ENCODE results near the gene CELA2A. TPM values are rescaled to one million over a fixed set of nuclear protein-coding genes. Genes with fewer than 3 reads are reported as not detected.
"Not testable (repeated sequence)": the region's sequence is repeated elsewhere in the genome, so short reads cannot be mapped to it uniquely, and the experiment has no call there.

Gene CELA2A
- polyA plus RNA-seq, 1 donor (not counting 4 experiments of a cell fraction or from before 2014, with no cell fraction given): not detected

DNA sequence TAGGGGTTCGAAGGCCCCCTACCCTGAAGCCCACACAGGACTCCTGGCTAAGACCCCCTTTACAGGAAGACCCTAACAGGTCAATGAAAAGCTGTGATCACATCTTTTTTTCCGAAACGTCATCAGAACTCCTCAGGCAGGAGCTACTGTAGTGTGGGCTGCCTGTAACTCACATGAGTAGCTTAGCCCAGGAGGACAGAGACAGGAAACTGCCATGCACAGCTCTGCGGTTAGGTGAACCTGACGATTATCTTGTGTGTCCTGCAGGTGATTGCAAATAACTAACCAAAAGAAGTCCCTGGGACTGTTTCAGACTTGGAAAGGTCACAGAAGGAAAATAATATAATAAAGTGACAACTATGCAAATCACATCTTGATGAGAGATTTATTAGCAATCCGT, 15.2 kb downstream of the CELA2A start:
- dilution Hi-C loops (cut with MboI; ENCODE audit: extremely low pct_ligation_motif_present, low sequenced_read_pairs); H3K9me3 ChIP-seq (ENCODE audit: control insufficient read depth, low read depth, low read length): not testable (repeated sequence)

DNA sequence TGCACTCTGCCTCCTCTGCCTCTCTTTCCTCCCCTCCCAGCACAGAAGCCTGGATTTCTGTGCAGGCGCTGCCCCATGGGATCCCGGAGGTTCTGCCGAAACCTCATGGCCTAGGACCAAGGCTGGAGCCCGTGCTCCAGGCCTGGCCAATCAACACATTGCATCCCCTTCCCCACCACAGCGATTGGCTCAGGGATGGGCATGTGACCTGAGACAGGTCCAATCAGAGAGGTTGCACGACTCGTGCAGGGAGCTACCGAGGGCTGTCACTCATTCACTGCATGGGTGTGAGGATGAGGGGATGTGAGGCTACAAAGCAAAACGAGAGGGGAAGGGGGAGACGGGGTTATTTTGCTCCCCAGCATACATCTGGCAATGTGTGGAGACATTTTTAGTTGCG, 16.1 kb downstream of the CELA2A start:
- no peak for TF ChIP-seq EZH2 (IDR thresholded peaks at IDR 0.05; ENCODE audit: low read length)
- TF ChIP-seq, protein P1, sequence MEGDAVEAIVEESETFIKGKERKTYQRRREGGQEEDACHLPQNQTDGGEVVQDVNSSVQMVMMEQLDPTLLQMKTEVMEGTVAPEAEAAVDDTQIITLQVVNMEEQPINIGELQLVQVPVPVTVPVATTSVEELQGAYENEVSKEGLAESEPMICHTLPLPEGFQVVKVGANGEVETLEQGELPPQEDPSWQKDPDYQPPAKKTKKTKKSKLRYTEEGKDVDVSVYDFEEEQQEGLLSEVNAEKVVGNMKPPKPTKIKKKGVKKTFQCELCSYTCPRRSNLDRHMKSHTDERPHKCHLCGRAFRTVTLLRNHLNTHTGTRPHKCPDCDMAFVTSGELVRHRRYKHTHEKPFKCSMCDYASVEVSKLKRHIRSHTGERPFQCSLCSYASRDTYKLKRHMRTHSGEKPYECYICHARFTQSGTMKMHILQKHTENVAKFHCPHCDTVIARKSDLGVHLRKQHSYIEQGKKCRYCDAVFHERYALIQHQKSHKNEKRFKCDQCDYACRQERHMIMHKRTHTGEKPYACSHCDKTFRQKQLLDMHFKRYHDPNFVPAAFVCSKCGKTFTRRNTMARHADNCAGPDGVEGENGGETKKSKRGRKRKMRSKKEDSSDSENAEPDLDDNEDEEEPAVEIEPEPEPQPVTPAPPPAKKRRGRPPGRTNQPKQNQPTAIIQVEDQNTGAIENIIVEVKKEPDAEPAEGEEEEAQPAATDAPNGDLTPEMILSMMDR (optimal IDR thresholded peaks at IDR 0.05 in 1 of 3, IDR thresholded peaks at IDR 0.05 in 1 of 3, conservative IDR thresholded peaks at IDR 0.05 in 1 of 3; ENCODE audit: extremely low read depth in 1 of 3, insufficient read depth in 2 of 3, low read length in 3 of 3): no peak
- Histone ChIP-seq H2AFZ (ENCODE audit: control insufficient read depth, low read length) (no peak overlapping the region), H3K9ac (ENCODE audit: control insufficient read depth, extremely low read depth, insufficient read depth, low read length) (no peak overlapping the region), H3K4me3 (ENCODE audit: control insufficient read depth in 2 of 3, extremely low read depth in 1 of 3, insufficient read depth in 2 of 3, low read depth in 1 of 3, low read length in 3 of 3) (no peak overlapping the region), H3K4me1 (ENCODE audit: control insufficient read depth, extremely low read depth, insufficient read depth, low read length) (no peaks in the 10 kb centered on the region), H3K9me1 (ENCODE audit: control insufficient read depth, extremely low read depth, insufficient read depth, low read length) (no peaks in the 10 kb centered on the region), H3K27ac (ENCODE audit: control insufficient read depth, insufficient read depth, low read length) (no peak overlapping the region), H3K36me3 (ENCODE audit: control insufficient read depth in 2 of 2, extremely low read depth in 1 of 2, insufficient read depth in 2 of 2, low read length in 2 of 2) (no peaks in the 10 kb centered on the region), H3K4me2 (ENCODE audit: control insufficient read depth, extremely low read depth, insufficient read depth, low read depth, low read length) (no peak overlapping the region), H4K20me1 (ENCODE audit: control insufficient read depth, extremely low read depth, insufficient read depth, low read length) (no peaks in the 10 kb centered on the region), H3K79me2 (ENCODE audit: control insufficient read depth, insufficient read depth, low read length) (no peaks in the 10 kb centered on the region), H3K9me3 (ENCODE audit: control insufficient read depth, low read depth, low read length) (no peaks in the 10 kb centered on the region), H3K27me3 (ENCODE audit: control insufficient read depth, extremely low read depth, insufficient read depth, low read length) (no peaks in the 10 kb centered on the region)
- DNase-seq (ENCODE audit: low read depth, low spot score) (no peak), FAIRE-seq (no peak)
- dilution Hi-C loops (cut with MboI; ENCODE audit: extremely low pct_ligation_motif_present, low sequenced_read_pairs): no loop called here

More for the DNA sequence above, 15.2 kb downstream of the CELA2A start:
- H3K79me2 ChIP-seq (ENCODE audit: control insufficient read depth, insufficient read depth, low read length); FAIRE-seq; DNase-seq (ENCODE audit: low read depth, low spot score); H3K4me1 ChIP-seq (ENCODE audit: control insufficient read depth, extremely low read depth, insufficient read depth, low read length); H3K27ac ChIP-seq (ENCODE audit: control insufficient read depth, insufficient read depth, low read length); H3K9ac ChIP-seq (ENCODE audit: control insufficient read depth, extremely low read depth, insufficient read depth, low read length); H3K4me2 ChIP-seq (ENCODE audit: control insufficient read depth, extremely low read depth, insufficient read depth, low read depth, low read length); H4K20me1 ChIP-seq (ENCODE audit: control insufficient read depth, extremely low read depth, insufficient read depth, low read length); H3K27me3 ChIP-seq (ENCODE audit: control insufficient read depth, extremely low read depth, insufficient read depth, low read length); H2AFZ ChIP-seq (ENCODE audit: control insufficient read depth, low read length); H3K4me3 ChIP-seq (ENCODE audit: control insufficient read depth in 2 of 3, extremely low read depth in 1 of 3, insufficient read depth in 2 of 3, low read depth in 1 of 3, low read length in 3 of 3); H3K9me1 ChIP-seq (ENCODE audit: control insufficient read depth, extremely low read depth, insufficient read depth, low read length); H3K36me3 ChIP-seq (ENCODE audit: control insufficient read depth in 2 of 2, extremely low read depth in 1 of 2, insufficient read depth in 2 of 2, low read length in 2 of 2): not testable (repeated sequence)

DNA sequence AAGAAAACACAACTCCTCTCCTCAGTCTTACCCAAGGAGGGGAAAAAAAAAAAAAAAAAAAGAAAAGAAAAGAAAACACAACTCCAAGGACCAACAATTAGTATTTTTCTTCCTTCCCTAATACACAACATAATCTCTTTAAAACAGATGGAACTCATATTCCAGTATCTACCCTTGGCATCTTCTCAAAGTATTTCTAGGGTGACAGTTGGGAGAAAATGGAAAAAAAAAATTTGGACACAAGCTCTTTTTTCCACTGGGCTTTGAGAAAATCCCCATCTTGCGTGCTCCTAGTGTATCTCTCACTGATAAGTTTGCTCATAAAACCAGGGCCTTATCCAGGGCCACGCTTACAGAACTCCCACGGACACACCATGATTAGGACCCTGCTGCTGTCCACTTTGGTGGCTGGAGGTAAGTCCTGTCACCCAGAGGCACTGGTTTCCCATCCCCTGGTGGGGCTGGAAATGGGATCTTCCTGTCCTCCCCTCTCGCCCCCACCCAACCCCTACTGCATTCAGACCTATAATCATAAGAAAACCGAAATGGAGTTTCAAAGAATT, 19.3 kb downstream of the CELA2A start, which contains the start of gene CELA2B:
Gene CELA2B, plus strand, starts transcription at position 353 of the 563 bp plus-strand sequence. Its CDS starts 22 bp downstream, at position 375.
- TF ChIP-seq EZH2 (IDR thresholded peaks at IDR 0.05; ENCODE audit: low read length): no peak
- TF ChIP-seq, protein P1 (optimal IDR thresholded peaks at IDR 0.05 in 1 of 3, IDR thresholded peaks at IDR 0.05 in 1 of 3, conservative IDR thresholded peaks at IDR 0.05 in 1 of 3; ENCODE audit: extremely low read depth in 1 of 3, insufficient read depth in 2 of 3, low read length in 3 of 3): no peak
- no peaks in the 10 kb centered on the region for H3K27me3 ChIP-seq (ENCODE audit: control insufficient read depth, extremely low read depth, insufficient read depth, low read length)
- no peaks in the 10 kb centered on the region for H4K20me1 ChIP-seq (ENCODE audit: control insufficient read depth, extremely low read depth, insufficient read depth, low read length)
- no peak for DNase-seq (ENCODE audit: low read depth, low spot score)
- H3K27ac ChIP-seq (ENCODE audit: control insufficient read depth, insufficient read depth, low read length): no peak within 1 kb of the TSS
- no peak within 1 kb of the TSS for H3K4me3 ChIP-seq (ENCODE audit: control insufficient read depth in 2 of 3, extremely low read depth in 1 of 3, insufficient read depth in 2 of 3, low read depth in 1 of 3, low read length in 3 of 3)
- dilution Hi-C loops (cut with MboI; ENCODE audit: extremely low pct_ligation_motif_present, low sequenced_read_pairs): no loop called here
- H3K9ac ChIP-seq (ENCODE audit: control insufficient read depth, extremely low read depth, insufficient read depth, low read length): no peak within 1 kb of the TSS
- no peaks in the 10 kb centered on the region for H3K4me1 ChIP-seq (ENCODE audit: control insufficient read depth, extremely low read depth, insufficient read depth, low read length)
- H3K4me2 ChIP-seq (ENCODE audit: control insufficient read depth, extremely low read depth, insufficient read depth, low read depth, low read length): no peak within 1 kb of the TSS
- no peaks in the 10 kb centered on the region for H3K9me1 ChIP-seq (ENCODE audit: control insufficient read depth, extremely low read depth, insufficient read depth, low read length)
- no peak for FAIRE-seq
- H2AFZ ChIP-seq (ENCODE audit: control insufficient read depth, low read length): no peak within 1 kb of the TSS
- no peaks in the 10 kb centered on the region for H3K36me3 ChIP-seq (ENCODE audit: control insufficient read depth in 2 of 2, extremely low read depth in 1 of 2, insufficient read depth in 2 of 2, low read length in 2 of 2)
- no peaks in the 10 kb centered on the region for H3K79me2 ChIP-seq (ENCODE audit: control insufficient read depth, insufficient read depth, low read length)
- no peaks in the 10 kb centered on the region for H3K9me3 ChIP-seq (ENCODE audit: control insufficient read depth, low read depth, low read length)

Measured in keratinocyte (primary cell).